Left renal cortex interstitium (tissue), 4 donors: Measurements from ENCODE around the gene MAST1. TPM values are rescaled to one million over a fixed set of nuclear protein-coding genes. Genes with fewer than 3 reads are reported as not detected.
"Not testable (repeated sequence)": the region's sequence is repeated elsewhere in the genome, so short reads cannot be mapped to it uniquely, and the experiment has no call there.

ENCODE experiments used
- DNase-seq, 4 donors: peaks; one replicate each; pipeline ENCODE4 v3.0.0-alpha.2; 2013; ENCODE audit warnings: low read depth in 4 of 4, low spot score in 2 of 4, missing footprints in 1 of 4
- polyA plus RNA-seq, 4 donors: library from polyadenylated mRNA; unstranded; fragments of 120-200 nt; gene quantifications; one replicate each; pipeline ENCODE4 v1.2.1, GENCODE V29; 2013; ENCODE audit not compliant: insufficient read length in 4 of 4

MAST1 gene
- polyA plus RNA-seq, 4 donors = 0.92 to 2.0 (median 1.3) TPM

- no peak for DNase-seq
Observed at GRCh38 chr19:12800923-12801465, 37.3 kb upstream of the MAST1 start.

GRCh38 chr19:12801466-12802266 is 36.6 kb upstream of the MAST1 start, which contains the start of the genes PRDX2 and THSD8:
Gene PRDX2, minus strand, starts transcription at chr19:12801800. Its CDS starts 539 bp downstream, at chr19:12801261.
Gene THSD8, plus strand, starts transcription at chr19:12802069. Its CDS starts 3 bp downstream, at chr19:12802072.
- no peak for DNase-seq

GRCh38 chr19:12802267-12803106 is 35.8 kb upstream of the MAST1 start:
- no peak for DNase-seq

GRCh38 chr19:12804051-12804450 is 34.3 kb upstream of the MAST1 start:
- DNase-seq = no peak

- peak in 1 of 4 donors; percentile 83 for DNase-seq
Observed at GRCh38 chr19:12806242-12807081, 31.9 kb upstream of the MAST1 start, which contains the start of gene RNASEH2A. Gene RNASEH2A, plus strand, starts transcription at chr19:12806584. Its CDS starts 90 bp downstream, at chr19:12806674.

- DNase-seq = no peak
Observed at GRCh38 chr19:12815088-12815487, 23.2 kb upstream of the MAST1 start.

- not testable (repeated sequence) for DNase-seq
Observed at GRCh38 chr19:12817188-12817587, 21.1 kb upstream of the MAST1 start.

GRCh38 chr19:12817810-12818209 is 20.5 kb upstream of the MAST1 start:
- DNase-seq = not testable (repeated sequence)

GRCh38 chr19:12821761-12822160 is 16.6 kb upstream of the MAST1 start:
- DNase-seq = no peak

GRCh38 chr19:12825254-12826131 is 12.8 kb upstream of the MAST1 start:
- DNase-seq = no peak

GRCh38 chr19:12828494-12828893 is 9.8 kb upstream of the MAST1 start:
- no peak for DNase-seq

- no peak for DNase-seq
Observed at GRCh38 chr19:12833418-12833737, 4.9 kb upstream of the MAST1 start.

- DNase-seq = no peak
Observed at GRCh38 chr19:12833738-12834565, 4.4 kb upstream of the MAST1 start.

- DNase-seq = no peak
Observed at GRCh38 chr19:12834566-12834943, 3.8 kb upstream of the MAST1 start, which contains the start of gene RTBDN. Gene RTBDN, minus strand, starts transcription at chr19:12834579. Its CDS starts 4,600 bp downstream, at chr19:12829979.

- no peak for DNase-seq
Observed at GRCh38 chr19:12834976-12835757, 3.1 kb upstream of the MAST1 start.

- DNase-seq = no peak
Observed at GRCh38 chr19:12836529-12836863, 1.8 kb upstream of the MAST1 start.

- no peak for DNase-seq
Observed at GRCh38 chr19:12837225-12837624, 1.1 kb upstream of the MAST1 start.
